GM12873 (cell line): ENCODE measurements around the gene FAM219A.

Experiments used
- CTCF ChIP-seq: IDR thresholded peaks from 2 replicates; pipeline ENCODE4 v1.5.1; 2012; ENCODE audit warnings: low read depth, mild to moderate bottlenecking, moderate library complexity, low read length, control low read depth; ENCODE audit not compliant: insufficient read depth; ENCODE audit errors: missing control alignments

The FAM219A gene

GRCh38 chr9:34493972-34494535 lies 35.7 kb upstream of the FAM219A start:
- no peak for TF ChIP-seq CTCF

- TF ChIP-seq CTCF = no peak
These were observed 33.7 kb upstream of the FAM219A start for GRCh38 chr9:34492051-34492450.

GRCh38 chr9:34491596-34491995 lies 33.2 kb upstream of the FAM219A start:
- TF ChIP-seq CTCF = no peak

GRCh38 chr9:34490760-34491159 lies 32.4 kb upstream of the FAM219A start:
- TF ChIP-seq CTCF = no peak

- no peak for TF ChIP-seq CTCF
These were observed 32.0 kb upstream of the FAM219A start for GRCh38 chr9:34490360-34490759.

- TF ChIP-seq CTCF = no peak
These were observed 28.2 kb upstream of the FAM219A start for GRCh38 chr9:34486572-34486971.

GRCh38 chr9:34485822-34486221 lies 27.5 kb upstream of the FAM219A start:
- no peak for TF ChIP-seq CTCF
